Measurements from ENCODE around the gene ITGAV.

Gene ITGAV

GRCh38 chr2:186718903-186719302 is 129.0 kb downstream of the ITGAV start:
- DNase-seq: no peak

GRCh38 chr2:186721956-186722355 is 132.1 kb downstream of the ITGAV start:
- DNase-seq: no peak

- DNase-seq: peak; percentile 11
These were observed 134.9 kb downstream of the ITGAV start for GRCh38 chr2:186724736-186725135.

- DNase-seq: no peak
These were observed 135.9 kb downstream of the ITGAV start for GRCh38 chr2:186725783-186726182.

- peak; percentile 22 for DNase-seq
These were observed 137.1 kb downstream of the ITGAV start for GRCh38 chr2:186726938-186727337.

GRCh38 chr2:186728631-186729030 is 138.8 kb downstream of the ITGAV start:
- no peak for DNase-seq

Data from fibroblast of skin of scalp (primary cell).